ENCODE measurements around the gene STARD5.

Gene STARD5

GRCh38 chr15:81285461-81285860 lies 38.5 kb downstream of the STARD5 start:
- H3K4me3 ChIP-seq (ENCODE audit: low read length), result no peak overlapping the region
- TF ChIP-seq ZNF274 (IDR thresholded peaks at IDR 0.05; ENCODE audit: low read depth, low read length), result no peak

GRCh38 chr15:81284256-81285031 lies 39.5 kb downstream of the STARD5 start:
- H3K4me3 ChIP-seq (ENCODE audit: low read length), result no peak overlapping the region
- TF ChIP-seq ZNF274 (IDR thresholded peaks at IDR 0.05; ENCODE audit: low read depth, low read length), result no peak

GRCh38 chr15:81282911-81283310 lies 41.0 kb downstream of the STARD5 start:
- no peak for TF ChIP-seq ZNF274 (IDR thresholded peaks at IDR 0.05; ENCODE audit: low read depth, low read length)
- H3K4me3 ChIP-seq (ENCODE audit: low read length), result no peak overlapping the region

- no peak for TF ChIP-seq ZNF274 (IDR thresholded peaks at IDR 0.05; ENCODE audit: low read depth, low read length)
- no peak overlapping the region for H3K4me3 ChIP-seq (ENCODE audit: low read length)
Observed at GRCh38 chr15:81282606-81282895, 41.4 kb downstream of the STARD5 start.

GRCh38 chr15:81281766-81282605 lies 42.0 kb downstream of the STARD5 start:
- no peak for TF ChIP-seq ZNF274 (IDR thresholded peaks at IDR 0.05; ENCODE audit: low read depth, low read length)
- no peak overlapping the region for H3K4me3 ChIP-seq (ENCODE audit: low read length)

- no peak for TF ChIP-seq ZNF274 (IDR thresholded peaks at IDR 0.05; ENCODE audit: low read depth, low read length)
- no peak overlapping the region for H3K4me3 ChIP-seq (ENCODE audit: low read length)
Observed at GRCh38 chr15:81281456-81281735, 42.5 kb downstream of the STARD5 start.

- TF ChIP-seq ZNF274 (IDR thresholded peaks at IDR 0.05; ENCODE audit: low read depth, low read length), result no peak
- no peak overlapping the region for H3K4me3 ChIP-seq (ENCODE audit: low read length)
Observed at GRCh38 chr15:81280696-81281455, 43.1 kb downstream of the STARD5 start.

- no peak for TF ChIP-seq ZNF274 (IDR thresholded peaks at IDR 0.05; ENCODE audit: low read depth, low read length)
- no peak overlapping the region for H3K4me3 ChIP-seq (ENCODE audit: low read length)
Observed at GRCh38 chr15:81279621-81280485, 44.1 kb downstream of the STARD5 start.

GRCh38 chr15:81278306-81279029 lies 45.5 kb downstream of the STARD5 start:
- no peak overlapping the region for H3K4me3 ChIP-seq (ENCODE audit: low read length)
- no peak for TF ChIP-seq ZNF274 (IDR thresholded peaks at IDR 0.05; ENCODE audit: low read depth, low read length)

- no peak for TF ChIP-seq ZNF274 (IDR thresholded peaks at IDR 0.05; ENCODE audit: low read depth, low read length)
- H3K4me3 ChIP-seq (ENCODE audit: low read length), result no peak overlapping the region
Observed at GRCh38 chr15:81277851-81278250, 46.1 kb downstream of the STARD5 start.

- no peak for TF ChIP-seq ZNF274 (IDR thresholded peaks at IDR 0.05; ENCODE audit: low read depth, low read length)
- no peak overlapping the region for H3K4me3 ChIP-seq (ENCODE audit: low read length)
Observed at GRCh38 chr15:81276967-81277366, 47.0 kb downstream of the STARD5 start.

- H3K4me3 ChIP-seq (ENCODE audit: low read length), result no peak overlapping the region
- TF ChIP-seq ZNF274 (IDR thresholded peaks at IDR 0.05; ENCODE audit: low read depth, low read length), result no peak
Observed at GRCh38 chr15:81275711-81276392, 48.1 kb downstream of the STARD5 start.
